NCI-H187 treated with DMSO at 0.1 percent for 48 hours (cell line): ENCODE data around the gene CDSN.

Experiments used
- DNase-seq: peaks from one replicate; lab custom pipeline; 2025; lab: John Stamatoyannopoulos, UW

CDSN gene

DNA sequence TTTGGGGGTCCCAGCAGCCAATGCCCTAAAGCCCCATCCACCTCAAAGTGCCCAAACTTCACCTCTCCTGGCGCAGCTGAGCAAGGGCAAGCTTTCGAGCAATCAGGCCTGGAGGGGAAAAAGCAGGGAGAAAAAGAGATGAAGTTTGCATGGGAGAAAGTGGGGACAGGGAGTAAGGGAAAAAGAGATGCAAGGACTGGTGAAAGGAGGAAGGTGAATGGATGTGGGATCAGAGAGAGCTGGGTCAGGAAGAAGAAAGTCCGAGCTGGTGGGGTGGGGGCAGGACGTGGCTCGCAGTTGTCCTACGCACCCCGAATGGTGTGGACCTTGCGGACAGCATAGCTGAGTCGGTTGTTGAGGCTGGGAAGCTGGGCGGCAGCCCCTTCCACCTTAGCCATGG lies 25.1 kb upstream of the CDSN start:
- DNase-seq, result no peak

- no peak for DNase-seq
These were observed 24.7 kb upstream of the CDSN start for GRCh38 chr6:31144970-31145340.

GRCh38 chr6:31144296-31144969 lies 24.2 kb upstream of the CDSN start:
- DNase-seq, result no peak

- no peak for DNase-seq
These were observed 22.9 kb upstream of the CDSN start for GRCh38 chr6:31143148-31143547.

DNA sequence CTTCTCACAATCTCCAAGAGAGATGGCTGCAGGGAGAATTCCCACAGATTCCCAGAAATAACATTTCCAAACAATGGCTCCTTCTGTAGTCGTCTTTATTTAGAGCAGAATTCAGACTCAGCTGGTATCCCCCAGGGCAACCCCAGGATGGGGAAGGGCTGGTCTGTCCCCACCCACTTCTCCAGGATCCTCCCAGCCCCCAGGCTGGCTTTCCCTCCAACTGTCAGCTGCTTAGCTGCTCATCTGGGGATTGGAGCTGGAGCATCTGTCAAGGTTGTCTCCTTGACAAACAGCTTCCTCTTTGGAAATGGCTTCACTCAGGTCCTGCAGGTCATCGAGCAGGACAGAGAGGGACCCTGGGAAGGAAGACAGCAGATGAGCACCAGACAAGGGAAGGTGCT lies 22.1 kb upstream of the CDSN start:
- no peak for DNase-seq

- DNase-seq, result no peak
These were observed 20.4 kb upstream of the CDSN start for GRCh38 chr6:31140643-31141042.

- DNase-seq, result no peak
These were observed 19.4 kb upstream of the CDSN start for GRCh38 chr6:31139599-31139998.

GRCh38 chr6:31138982-31139381 lies 18.7 kb upstream of the CDSN start, which contains the start of gene PSORS1C2:
Gene PSORS1C2 (minus strand): TSS chr6:31139066. CDS start chr6:31139026, 40 bp downstream.
- DNase-seq, result no peak

DNA sequence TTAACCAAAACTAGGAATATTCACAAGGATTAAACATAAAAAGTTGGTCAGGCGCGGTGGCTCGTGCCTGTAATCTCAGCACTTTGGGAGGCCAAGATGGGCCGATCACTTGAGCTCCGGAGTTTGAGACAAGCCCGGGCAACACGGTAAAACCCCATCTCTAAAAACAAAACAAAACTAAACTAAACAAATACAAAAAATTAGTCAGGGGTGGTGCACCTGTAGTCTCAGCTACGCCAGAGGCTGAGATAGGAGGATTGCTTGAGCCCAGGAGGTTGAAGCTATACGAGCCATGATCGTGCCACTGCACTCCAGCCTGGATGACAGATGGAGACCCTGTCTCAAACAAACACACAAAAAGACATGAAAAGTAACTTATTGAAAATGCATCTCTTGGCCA lies 15.5 kb upstream of the CDSN start:
- DNase-seq, result no peak

- no peak for DNase-seq
These were observed 12.6 kb upstream of the CDSN start for GRCh38 chr6:31132806-31133205.

- DNase-seq, result no peak
These were observed 11.3 kb upstream of the CDSN start for GRCh38 chr6:31131595-31131994.

DNA sequence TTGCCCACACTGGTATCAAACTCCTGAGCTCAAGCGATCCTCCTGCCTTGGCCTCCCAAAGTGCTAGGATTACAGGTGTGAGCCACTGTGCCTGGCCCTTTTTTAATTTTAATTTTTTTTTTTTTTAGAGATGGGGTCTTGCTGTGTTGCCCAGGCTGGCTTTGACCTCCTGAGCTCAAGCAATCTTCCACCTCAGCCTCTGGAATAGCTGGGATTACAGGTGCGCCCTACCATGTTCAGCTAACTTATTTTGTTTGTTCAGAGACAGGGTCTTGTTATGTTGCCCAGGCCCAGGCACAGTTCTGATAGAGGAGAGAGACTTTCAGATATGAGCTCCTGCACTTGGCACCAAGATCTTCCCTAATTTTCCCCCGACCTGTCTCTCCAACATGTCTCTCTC lies 10.5 kb upstream of the CDSN start:
- no peak for DNase-seq

DNA sequence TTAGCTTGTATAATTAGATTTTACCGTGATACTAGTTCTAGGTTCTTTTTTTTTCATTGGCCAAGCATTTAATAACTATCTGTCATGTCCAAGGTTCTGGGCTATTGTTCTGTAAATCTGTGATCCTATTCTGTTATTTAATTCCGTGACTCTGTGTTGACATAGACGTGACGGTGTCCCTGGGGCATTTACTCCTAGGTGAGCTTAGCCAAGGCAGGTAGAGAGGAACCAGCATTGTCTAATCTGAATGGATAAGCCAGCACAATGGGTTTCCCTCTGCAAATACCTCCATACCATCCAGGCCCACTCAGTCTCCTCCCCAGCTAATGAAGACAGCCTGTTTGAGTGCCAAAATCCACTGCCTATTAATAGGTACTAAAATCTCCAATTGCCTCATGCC lies 8.9 kb upstream of the CDSN start:
- no peak for DNase-seq

DNA sequence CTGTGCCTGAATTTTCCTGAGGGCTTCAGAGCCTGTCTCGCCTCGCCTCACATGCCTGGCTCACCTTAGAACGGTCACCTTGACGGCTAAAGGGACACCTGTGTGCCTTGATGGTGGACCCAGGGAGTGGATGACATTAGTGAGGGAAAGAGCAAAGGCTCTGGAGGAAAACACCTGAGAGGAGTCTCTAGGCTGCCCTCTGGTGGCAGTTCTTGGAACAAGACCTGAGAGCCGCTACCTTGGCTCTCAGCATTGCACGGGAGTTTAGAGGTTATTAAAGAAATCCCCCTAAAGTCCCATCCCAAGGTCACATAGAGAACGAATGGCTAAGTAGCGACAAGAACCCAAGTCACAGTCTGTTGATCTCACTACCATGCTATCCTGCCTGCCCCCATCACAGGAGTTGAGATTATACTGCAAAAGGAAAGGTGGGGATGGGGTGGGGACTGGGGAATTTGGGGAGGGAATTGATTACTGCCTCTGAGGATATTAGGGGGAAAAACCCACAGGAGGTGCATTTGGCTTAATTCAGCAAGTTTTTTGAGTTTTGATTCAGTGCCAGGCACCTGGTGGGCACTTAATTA lies 7.9 kb upstream of the CDSN start:
- DNase-seq, result no peak

DNA sequence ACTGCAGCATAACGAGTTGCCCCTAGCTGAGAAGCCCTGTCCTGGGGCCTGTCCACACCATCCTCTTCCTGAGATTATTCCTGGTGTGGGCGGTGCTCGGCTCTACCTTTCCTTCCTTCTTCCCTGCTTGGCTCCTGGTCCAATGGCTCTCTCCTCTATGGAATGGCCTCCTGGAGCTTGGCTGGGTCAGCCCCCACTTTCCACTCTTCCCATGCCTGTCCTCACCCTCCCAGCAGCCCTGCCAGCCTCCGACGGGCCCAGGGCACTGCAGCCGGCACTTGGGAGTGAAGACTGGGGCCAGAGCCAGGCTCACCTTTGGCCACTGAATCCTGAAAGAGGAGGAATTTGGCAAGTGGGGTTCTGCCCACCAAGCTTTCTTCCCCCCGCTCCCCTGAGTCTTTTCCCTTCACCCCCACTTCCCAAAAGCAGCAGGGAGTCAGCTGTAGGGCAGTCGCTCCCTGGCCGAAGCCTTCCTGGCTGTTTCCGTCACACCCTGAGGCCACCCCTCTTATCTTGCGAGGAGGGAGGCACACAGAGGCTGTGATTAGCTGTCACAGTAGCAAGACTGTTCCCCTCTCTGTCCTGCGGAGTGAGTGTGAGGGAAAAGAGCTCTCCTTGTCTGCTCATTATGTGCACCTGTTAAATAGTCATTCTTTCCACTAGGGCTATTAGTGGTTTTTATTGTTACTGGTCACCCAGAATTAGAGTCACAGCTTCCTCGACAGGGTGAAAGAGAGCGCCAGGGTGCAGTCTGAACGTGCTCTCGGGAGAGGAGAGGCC lies 6.3 kb upstream of the CDSN start:
- no peak for DNase-seq

DNA sequence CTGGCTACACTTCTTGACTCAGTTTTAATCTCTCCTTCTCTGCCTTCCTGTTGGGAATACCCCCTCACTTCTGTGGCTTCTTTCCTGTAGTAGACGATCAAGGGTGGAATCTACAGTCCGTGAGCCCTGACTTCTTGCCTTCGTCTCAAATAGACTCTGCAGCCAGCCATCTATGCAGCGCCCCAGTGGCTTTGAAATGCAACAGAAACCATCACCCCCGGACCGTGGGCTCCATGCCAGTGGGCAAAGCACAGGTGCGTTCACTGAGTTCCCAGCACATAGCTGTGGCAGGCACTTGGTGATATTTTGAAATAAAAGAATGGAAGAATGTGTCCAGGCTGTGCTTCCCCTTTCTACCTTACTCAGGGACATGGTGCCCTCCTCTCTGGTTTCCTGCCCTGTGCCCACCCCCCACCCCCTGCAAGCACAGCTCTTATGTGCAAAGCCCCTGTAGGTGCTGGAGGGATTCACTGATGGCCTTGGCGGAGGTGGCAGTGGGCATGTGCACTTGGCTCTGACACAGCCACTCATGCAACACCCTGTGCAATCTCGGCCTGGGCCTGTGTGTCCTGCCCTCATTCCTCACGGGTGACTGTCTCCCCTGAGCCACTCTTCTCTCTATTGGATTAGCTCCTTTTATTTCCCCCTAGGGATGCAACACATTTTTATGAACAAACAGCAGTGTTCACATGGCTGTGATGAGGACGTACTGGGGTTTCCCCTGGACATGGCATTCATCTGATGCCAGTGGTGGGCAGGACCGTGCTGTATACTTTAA lies 5.5 kb upstream of the CDSN start:
- DNase-seq, result no peak

- no peak for DNase-seq
These were observed 4.9 kb upstream of the CDSN start for GRCh38 chr6:31125162-31125561.

DNA sequence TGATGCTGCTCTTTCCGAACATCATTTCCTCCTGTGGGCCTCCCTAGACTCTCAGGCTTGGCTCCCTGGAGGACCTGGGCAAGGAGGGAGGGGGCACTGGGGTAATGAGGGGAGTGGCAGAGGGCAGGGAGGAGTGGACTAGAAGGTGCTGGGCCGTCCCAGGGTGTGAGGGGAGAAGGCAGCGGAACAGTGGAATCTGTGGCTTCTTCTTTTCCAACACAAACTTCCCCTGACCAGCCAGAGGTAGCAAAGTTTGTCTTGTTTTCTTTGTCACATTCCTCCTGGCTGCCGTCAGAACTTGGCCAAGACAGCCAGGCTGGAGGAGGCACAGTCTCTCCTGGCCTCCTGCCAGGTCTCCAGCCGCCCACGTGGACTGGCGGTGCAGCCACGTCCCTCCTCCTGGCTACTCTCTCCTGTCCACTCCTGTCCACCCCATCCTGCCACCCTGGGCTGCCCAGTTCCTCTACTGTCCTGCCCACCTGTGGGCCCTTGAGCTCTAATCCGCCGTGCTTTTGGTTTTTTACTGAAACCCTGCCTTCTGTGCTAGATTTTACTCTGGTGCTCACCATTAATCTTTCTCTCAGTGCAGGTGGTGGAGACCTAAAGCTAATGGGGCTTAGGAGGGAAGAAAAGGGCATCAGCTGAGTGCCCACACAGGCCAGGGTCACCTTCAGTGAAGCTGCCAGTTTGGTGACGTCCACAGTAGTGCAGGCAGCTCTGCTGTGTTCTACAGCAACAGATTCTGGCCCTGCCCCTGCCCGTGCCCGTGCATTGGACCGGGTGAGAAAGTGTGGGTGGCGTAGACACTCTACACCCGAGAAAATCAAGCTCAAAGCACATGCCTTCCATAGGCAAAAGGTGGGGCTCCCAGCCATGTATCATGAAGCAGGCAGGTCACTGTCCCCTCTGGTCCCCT lies 2.8 kb upstream of the CDSN start:
- no peak for DNase-seq

- DNase-seq, result no peak
These were observed 1.0 kb upstream of the CDSN start for GRCh38 chr6:31121131-31121790.

GRCh38 chr6:31118178-31118577 lies 2.1 kb downstream of the CDSN start:
- DNase-seq, result no peak
